CD4-positive, alpha-beta T cell treated with Interferon alpha-2 for 1 hour (primary cell): Measurements from ENCODE around the gene UNC79.
A peak's percentile ranks its signal among the peaks of the same experiment; 100 is the strongest.

Experiments used
- DNase-seq, 2 donors: peaks; one replicate each; pipeline ENCODE4 v3.0.0-alpha.2; 2020 to 2022

The UNC79 gene

DNA sequence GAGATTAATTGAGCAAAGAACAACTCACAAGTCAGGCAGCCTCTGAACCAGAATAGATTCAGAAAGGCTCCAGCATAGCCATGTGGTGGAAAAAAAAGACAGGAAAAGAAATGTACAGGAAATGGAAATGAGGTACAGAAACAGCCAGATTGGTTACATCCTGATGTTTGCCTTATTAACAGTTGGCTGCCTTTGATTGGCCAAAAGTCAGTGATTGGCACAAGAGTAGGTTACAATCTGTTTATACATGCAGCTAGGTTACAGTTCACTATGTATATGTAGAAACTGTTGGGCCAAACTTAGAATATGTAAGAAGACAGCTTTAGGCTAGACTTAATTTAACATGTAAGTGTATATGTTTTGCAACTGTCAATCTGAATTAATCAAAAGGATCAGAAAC is 118.9 kb downstream of the UNC79 start:
- no peak for DNase-seq

DNA sequence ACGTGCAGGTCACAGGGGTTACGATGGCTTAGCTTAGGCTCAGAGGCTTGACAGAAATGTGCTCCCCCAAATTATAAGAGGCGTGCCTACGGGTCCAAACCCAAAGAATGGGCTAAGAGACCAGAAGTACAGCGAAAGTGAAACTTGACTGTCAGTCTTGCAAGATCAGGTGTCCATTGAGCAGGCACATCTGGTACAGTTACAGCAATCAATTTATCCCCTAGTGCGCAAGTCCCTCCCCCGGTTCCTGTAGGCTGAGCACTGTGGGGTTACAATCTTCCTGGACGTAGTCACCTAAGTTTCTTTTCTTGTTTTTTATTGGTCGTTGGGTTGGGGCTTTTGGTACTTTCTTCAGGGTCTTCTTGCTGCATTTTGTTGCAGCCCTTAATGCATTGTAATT is 134.2 kb downstream of the UNC79 start:
- DNase-seq: no peak

DNA sequence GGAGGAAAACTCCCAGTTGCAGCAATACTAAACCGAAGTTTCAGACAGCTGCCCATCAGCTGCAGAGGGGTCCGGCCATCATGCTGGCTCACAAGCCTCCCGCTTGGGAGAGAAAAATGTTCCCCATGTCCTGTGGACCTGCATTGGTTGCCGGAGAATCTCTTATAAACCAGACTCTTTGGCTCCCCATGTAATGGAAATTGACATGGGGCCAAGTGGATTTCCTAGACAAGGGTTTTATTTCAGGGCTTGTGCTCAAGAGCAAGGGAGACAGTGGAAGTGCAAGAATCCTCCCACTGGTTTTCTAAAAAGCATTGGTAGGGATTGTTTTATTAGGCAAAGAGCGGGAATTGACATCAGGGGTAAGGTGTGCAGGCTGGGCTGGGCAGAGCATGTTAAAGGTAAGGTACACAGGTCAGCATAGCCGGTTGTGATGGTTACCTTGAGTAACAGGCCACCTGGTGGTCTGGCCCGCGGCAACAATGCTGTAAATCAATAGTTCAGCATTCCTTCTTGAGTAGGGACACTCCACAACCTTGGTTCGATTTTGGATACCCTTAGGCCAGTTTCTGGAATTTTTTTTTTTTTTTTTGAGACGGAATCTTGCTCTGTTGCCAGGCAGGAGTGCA is 135.4 kb downstream of the UNC79 start:
- DNase-seq: no peak

DNA sequence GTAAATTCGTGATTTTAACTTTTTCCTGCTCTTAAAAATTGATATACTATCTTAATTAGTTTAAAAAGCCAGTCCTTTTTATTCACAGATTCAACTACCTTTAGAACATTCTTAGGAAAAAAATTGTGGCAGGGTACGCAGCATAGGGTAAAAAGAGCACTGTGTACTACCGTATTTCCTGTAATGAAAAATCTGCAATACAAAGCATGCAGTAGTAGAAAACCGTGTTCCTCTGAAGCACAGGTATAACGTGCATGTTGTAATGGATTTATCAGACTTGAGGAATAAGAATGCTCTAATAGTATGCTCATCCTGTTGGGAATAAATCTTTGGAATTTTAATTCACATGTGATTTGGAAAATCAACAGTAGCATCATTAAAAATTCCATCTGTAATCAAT is 140.5 kb downstream of the UNC79 start:
- DNase-seq: no peak

DNA sequence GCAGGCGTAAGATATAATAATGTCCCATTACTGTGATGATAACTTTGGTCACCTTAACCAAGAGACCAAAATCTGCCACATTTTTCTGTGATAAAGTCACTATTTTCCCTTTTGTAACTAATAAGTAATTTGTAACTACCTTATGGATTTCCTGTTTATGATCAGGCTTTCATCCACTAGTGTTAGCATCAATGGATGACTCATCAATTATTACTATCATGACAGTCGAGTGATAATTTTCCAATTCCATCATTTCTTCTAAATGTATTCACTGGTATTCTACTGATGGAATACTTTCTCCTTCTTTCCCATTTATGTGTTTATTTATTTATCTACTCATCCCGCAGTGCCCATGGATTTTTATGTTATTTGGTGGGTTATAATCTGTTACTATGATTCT is 148.4 kb downstream of the UNC79 start:
- no peak for DNase-seq

DNA sequence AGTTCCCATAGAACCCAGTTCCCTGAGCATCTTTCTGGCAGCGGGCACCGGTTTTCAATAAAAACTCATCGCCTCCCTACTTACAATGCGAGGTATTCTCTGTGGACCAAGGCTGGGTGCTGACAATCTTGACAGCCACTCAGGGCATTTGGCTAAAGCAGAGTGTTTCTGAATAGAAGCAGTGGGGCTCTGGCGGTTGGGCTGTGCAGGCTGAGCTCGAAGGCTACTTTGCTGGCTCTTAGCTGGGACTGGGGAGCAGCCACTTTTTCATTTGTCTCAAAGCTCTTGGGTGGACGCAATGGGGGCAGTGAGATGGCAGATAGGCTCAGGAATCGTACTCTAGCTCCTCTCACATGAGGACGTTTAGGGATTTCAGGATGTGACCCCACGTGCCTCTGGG is 151.8 kb downstream of the UNC79 start:
- no peak for DNase-seq

DNA sequence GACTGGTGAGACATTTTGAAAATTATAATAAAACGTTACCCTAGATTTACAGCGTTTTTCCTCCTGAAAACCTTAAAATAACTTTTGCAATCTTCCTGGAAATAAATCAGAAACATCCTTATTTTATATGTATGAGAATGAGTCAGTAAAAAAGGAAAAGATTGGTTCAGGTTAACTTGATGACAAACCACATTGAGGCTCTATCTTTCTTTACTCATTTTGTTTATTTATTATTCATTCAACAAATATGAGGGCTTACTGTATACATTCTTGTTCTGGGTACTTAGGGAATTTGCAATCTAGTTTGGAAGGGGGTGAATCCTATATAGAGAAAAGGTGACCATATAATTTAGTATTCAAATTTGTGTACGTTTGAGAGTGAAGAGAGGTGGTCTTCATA is 156.6 kb downstream of the UNC79 start:
- DNase-seq: no peak

DNA sequence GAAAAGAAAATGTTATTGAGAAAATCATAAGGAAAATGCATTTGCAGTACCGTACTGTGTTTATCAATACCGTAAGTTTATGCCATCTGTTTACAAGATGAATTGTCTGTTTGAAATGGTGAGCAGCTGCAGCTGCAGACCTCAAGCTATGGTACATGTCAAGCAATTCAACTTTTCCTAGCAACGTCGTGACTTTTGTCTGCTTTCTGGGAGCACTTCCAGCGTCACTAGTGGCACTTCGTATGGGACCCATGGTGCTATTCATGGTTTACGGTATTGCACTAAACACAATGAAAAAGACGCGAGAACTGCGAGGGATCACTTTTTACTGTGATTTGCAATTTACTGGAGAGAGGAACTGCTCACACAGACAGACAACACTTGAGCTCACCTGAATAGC is 160.8 kb downstream of the UNC79 start:
- no peak for DNase-seq

DNA sequence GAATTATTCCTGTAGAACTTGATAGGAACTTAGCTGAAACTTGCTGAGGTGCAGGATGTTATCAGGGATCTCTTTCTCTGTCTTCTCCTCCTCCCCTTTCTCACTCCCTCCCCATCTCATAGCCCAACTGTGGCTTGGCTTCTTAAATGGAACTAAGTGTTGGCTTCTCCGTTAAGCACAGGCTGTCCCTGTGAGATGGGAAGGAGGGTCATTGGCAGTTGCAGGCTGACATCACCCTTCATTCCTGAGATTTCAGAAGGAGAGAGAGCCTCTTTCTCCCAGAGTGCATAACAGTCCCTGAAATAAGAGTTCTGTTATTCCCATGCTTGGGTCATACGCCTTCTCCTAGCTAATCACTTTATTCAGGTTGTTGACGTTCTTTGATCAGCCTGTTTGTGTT is 162.0 kb downstream of the UNC79 start:
- no peak for DNase-seq

DNA sequence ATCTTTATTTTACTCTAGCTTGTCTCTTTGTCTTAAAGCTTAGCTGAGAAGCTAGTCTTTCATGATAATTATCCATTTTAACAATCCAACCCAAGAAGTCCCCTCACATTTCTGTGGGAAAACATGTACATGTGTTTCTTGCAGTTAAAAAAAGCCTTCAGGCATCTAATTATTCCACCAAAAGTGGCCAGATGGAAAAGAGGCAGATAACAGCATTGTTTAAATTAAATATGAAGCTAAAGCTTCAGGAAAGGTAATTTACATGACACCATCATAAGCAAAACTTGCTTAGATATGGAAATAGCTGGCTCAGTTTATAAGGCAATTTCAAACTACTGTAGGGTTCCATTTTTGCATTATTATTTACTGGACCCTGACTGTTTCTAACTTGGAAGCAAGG is 175.4 kb downstream of the UNC79 start:
- DNase-seq: no peak

DNA sequence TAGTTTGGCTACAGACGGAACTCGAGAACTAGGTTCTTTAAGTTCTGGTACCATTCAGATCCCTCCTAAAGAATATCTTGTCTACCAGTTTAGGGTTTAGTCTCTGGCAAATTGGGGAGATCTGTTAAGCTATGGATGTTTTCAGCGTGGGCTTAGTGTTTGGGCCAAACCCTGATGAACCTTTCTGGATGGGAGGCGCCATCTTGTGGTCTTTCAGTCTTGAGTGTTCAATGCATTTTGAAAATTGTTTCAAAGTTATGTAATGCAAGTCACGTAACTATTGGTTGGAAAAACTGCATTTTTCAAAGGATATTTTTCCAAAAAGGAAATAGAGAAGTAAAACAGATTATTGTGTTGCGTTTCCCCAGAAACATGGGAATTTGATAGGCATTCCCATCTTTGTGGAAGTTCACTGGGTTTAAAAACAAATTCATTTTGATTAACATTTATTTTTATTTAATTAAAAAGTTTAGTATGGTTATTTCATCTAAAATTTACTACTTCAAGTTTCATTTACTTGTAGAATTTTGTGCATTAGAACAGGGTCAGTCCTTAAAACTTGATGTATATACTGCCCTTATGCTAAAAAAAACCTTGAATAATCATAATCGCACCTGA is 188.5 kb downstream of the UNC79 start:
- DNase-seq: peak in 1 of 2 donors; percentile 15

DNA sequence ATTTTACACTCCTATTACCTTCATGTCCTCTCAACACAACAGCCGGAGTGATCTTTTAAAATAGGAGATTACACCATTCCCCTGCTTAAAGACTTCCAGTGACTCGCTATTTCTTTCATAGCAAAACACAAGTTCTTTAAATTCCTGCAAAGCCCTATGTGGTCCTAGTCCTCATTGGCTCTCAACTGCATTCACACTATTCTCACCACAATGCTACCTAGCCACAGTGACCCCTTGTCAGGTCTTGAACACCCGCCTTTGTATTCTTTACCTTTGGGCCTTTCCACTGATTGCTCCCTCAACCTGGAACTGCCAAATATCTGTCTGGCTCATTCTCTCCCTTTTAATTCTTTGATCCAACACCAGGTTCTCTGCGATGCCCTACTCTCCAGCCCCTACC is 197.3 kb downstream of the UNC79 start:
- no peak for DNase-seq

DNA sequence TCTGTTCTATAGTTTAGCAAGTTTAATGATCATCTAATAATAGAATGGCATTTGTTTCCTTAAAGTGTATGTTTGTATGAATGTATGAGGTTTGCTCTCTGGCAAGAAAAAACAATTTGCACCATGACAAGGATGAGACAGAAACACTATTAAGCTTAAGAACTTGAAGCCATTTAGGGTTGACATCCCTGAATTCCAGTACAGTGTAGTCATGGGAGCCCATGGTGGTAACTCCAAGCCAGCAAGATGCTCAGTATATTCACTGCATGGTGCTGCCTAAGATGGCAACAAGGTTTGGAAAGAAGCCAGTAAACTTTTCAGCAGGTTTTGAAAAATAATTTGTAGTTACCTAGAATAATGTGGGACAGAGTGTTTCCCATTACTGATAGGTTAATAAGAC is 198.9 kb downstream of the UNC79 start:
- DNase-seq: no peak

DNA sequence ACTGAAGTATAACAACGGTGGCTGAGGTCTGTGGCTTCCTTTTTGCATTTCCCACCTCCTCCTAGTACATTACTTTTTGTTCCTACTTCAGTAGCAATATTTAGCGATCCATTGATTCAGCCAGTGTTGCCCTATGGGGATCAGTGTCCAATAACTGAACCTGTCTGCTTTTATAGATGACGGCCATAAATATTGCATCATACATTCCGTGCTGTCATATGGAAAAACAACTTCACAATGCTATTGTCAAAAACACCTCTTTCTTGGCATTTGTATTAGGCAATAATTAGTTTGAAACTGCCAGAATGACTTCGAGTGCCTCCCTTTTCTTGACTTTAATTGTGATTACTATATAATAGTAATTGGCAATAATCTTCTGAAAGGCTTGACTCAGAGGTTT is 208.1 kb downstream of the UNC79 start:
- DNase-seq: no peak

DNA sequence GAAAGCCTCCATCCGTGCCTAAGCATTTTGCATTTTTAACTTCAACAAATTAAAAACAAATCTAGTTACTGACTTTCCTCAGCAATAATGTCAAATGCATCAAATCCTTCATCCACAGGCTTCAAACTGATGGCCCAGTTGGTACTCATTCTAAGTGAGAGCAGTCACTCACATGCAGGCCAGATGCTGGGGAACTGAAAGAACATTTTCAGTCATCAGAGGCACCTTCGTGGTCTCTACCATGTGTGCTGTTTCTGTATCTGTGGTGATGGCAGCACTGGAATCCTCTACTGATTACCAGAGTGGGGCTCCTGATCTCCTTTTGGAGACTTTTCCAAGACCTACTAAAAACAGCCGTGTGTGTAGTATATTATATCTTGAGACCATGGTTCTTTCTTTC is 212.4 kb downstream of the UNC79 start:
- no peak for DNase-seq

DNA sequence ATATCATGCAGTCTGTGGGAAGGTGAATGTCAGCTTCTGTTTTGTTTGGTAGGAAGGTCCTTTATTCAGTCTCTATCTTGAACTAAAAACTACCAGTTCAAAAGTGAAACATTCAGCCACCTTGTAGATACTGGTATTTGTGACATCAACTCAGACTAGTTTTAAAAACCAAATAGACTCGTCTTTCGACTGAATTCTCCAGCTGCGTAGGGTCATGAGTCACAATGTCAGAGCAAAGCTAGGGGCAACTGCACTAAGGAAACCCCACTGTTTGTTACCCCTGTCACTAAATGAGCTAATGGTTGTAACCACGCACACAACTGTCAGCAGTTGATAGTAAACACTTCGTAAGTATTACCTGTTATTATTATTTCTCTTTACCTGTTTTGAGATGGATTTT is 212.9 kb downstream of the UNC79 start:
- no peak for DNase-seq

DNA sequence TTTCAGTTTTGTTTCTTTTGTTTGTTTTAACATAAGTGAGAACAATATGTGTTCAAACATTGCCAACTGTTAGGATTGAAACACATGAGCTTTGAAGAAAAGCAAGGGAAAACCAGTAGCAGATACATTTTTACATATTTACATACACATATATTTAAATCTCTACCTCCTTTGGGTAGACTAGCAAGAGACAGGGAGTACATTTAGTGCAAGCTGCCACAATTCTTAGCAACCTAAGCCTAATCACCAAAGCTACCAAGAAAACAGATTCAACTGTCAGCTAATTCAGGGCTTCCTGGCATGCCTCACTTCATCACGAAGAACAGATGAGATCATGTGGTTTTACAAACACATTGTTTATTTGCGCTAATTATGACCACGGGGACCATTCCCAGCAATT is 214.5 kb downstream of the UNC79 start:
- DNase-seq: no peak

DNA sequence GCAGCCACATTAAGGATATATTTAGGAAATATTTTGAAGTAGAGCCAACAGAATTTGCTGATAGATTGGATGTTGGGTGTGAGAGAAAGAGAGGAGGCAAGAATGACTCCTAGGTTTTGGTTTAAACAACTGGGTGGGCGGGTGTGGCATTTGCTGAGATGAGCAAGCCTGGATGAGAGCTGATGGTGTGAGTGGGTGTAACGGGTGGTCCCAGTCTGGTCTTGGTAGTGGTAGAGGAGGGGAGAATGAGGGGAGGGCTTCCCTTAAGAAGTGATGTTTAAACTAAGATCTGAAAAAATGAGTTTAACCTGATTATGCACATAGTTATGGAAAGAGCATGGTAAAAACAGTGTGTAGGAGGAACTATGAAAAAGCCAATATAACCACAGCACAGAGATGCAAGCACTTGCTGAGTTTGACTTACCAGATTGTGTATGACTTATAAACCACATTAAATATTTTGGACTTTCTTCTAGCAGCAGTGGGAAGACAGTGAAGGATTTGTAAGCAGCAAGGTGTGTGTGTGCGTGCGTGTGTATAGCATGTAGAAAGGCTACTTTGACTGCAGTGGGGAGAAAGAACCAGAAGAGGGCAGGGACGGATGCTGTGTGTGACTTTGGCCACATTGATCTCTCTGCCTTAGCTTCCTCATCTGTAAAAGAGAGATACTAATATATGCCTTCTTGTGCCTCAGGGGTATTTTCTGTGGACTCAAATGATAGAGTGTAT is 217.9 kb downstream of the UNC79 start:
- peak in 1 of 2 donors; percentile 6 for DNase-seq

DNA sequence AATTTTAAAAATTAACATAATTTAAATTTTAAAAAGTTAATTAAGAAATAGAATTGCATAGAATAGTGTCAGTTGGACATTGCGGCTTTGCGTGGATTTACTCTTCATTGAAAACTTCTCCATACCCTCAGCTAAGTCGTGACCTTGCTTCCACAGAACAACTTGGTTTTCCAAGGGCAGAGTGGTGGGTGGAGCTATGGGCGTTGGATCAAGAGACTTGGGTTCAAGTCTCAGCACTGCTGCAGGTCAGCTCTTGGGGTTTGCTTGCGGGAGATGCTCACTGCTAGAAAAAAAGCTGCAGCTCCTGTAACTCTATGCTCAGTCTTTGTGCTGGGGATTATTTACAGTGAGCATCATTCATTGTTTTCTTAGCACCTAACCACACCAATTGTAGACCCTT is 223.9 kb downstream of the UNC79 start:
- no peak for DNase-seq

DNA sequence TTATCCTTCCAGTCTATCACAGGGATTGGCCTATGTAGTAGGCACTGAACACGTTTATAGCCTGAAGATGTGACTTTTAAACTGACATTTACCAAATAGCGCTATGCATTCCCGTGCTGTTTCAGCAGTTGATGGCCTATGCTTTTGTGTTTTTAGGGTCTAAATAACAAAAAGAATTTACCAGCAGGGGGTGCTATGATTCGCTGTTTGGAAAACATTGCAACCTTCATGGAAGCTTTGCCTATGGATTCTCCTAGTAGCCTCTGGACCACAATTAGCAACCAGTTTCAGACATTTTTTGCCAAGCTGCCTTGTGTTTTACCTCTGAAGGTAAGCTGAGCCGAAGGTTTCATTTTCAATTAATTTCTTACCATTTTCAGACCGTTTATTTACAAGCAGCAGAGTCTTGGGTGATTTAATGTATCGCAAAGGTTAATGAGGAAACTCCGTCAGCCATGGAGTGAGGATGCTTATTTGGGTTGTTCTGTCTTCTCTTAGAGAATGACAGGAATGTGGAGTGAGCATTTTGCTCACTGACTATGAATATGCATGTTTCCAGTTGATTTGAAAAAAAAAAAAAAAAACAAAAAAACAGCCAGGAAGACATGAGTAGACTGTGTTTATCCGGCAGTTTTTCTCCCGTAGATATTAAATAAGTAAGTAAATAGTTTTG is 224.5 kb downstream of the UNC79 start:
- peak in 1 of 2 donors; percentile 24 for DNase-seq

DNA sequence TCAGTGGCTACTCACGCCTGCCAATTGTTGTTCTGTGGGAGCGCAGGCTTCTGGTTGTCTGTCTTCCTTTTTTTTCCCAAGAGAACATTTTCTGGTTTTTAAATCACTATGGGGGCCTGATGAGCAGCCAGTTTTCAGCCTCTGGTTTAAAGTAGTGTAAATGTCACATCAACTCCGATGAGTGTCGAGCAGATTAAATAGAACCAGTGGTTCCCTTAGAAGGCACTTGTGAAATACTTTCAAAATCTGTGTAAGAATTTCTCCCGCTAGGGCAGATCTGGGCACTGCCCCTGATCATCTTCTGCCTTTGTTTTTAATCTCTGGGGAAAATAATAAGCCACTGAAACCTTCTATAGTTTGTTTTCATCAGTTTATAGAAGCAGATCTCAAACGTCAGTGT is 227.1 kb downstream of the UNC79 start:
- DNase-seq: no peak

DNA sequence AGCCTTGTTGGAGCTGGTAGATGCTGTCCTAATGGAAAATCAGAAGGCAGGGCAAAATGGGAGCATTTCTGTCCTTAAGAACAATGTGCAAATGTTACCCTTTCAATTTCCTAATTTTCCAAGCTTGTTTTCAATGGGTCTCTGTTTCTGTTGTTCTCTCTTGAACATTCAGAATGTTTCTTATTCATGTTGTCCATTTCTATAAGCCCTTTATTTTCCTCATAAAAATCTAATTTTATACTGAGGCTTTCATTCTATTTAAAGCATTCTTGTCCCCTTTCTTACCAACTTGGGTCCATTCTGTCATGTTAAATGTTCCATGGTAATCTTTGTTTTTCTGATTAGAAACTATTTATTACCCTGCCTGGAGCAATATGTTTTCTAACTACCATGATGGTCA is 232.6 kb downstream of the UNC79 start:
- no peak for DNase-seq

DNA sequence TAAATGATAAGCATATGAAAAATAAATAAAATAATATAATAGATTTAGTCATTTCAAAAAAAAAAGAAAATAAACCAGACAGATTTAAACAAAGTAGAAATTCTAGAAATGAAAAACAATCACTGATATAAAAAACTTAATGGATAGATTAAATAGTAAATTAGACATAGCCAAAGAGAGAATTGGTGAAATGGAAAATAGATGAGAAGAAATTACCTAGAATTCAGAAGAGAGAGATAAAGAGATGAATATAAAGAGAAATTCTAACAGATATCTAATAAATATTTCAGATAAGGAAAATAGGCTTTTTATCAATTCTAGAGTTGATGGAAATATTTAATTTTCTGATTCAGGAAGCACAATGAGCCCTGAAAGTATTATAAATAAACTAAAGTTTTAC is 234.4 kb downstream of the UNC79 start:
- DNase-seq: no peak

DNA sequence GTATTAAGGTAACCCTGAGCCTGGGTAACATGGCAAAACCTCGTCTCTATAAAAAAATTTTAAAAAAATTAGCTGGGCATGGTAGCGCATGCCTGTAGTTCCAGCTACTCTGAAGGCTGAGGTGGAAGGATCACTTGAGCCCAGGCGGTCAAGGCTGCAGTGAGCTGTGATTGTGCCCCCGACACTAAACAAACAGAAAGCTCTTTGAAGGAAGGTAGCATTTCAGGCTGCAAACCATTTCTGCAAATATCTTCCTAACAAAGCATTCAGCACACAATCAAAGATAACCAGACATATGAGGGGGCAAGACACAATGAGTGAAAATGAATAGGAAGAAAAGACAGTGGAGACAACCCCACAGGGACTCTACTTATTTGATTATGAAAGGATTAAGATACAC is 238.9 kb downstream of the UNC79 start:
- no peak for DNase-seq
